Measurements from ENCODE around the gene SLIT3.

- TF ChIP-seq, protein P1, sequence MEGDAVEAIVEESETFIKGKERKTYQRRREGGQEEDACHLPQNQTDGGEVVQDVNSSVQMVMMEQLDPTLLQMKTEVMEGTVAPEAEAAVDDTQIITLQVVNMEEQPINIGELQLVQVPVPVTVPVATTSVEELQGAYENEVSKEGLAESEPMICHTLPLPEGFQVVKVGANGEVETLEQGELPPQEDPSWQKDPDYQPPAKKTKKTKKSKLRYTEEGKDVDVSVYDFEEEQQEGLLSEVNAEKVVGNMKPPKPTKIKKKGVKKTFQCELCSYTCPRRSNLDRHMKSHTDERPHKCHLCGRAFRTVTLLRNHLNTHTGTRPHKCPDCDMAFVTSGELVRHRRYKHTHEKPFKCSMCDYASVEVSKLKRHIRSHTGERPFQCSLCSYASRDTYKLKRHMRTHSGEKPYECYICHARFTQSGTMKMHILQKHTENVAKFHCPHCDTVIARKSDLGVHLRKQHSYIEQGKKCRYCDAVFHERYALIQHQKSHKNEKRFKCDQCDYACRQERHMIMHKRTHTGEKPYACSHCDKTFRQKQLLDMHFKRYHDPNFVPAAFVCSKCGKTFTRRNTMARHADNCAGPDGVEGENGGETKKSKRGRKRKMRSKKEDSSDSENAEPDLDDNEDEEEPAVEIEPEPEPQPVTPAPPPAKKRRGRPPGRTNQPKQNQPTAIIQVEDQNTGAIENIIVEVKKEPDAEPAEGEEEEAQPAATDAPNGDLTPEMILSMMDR (IDR thresholded peaks at IDR 0.05; ENCODE audit: low read depth, low read length, poor library complexity, severe bottlenecking), result no peak
- TF ChIP-seq EZH2phosphoT487 (IDR thresholded peaks at IDR 0.05; ENCODE audit: borderline replicate concordance, low read length), result no peak
Observed at GRCh38 chr5:168826246-168826725, 474.7 kb downstream of the SLIT3 start.

Data from DOHH2 (cell line).